HepG2 (cell line): ENCODE data around the gene TNP1. TPM values are rescaled to one million over a fixed set of nuclear protein-coding genes. Genes with fewer than 3 reads are reported as not detected.

ENCODE experiments used
- ATAC-seq: fragments of 200-7000 bp; cut with Tn5 transposase; 3 replicates; pipeline ENCODE4 v1.9.1; 2020; ENCODE audit warnings: mild to moderate bottlenecking, moderate library complexity
- BruUV-seq: library from RNA; stranded (reverse); fragments of 400-500 nt; replicated peaks from 2 replicates; lab custom pipeline; 2021; lab: Mats Ljungman, UMichigan
- CTCF ChIA-PET: fragments of 300-600 bp; formaldehyde crosslinking; extraction: SDS; loops from one replicate; lab custom pipeline; 2021; ENCODE audit warnings: low total read pairs, inconsistent platforms, low intra/inter-chr PET ratio; lab: Yijun Ruan, JAX
- POLR2A ChIA-PET: fragments of 350-600 bp; sonication (Branson Sonifier 250); formaldehyde crosslinking; loops from one replicate; lab custom pipeline; 2020; ENCODE audit warnings: antibody characterized with exemption, inconsistent platforms; lab: Yijun Ruan, JAX
- DNase-seq: peaks from one replicate; pipeline ENCODE4 v3.0.0-alpha.2; 2015; ENCODE audit warnings: low spot score
- FAIRE-seq: peaks from 3 replicates; lab custom pipeline; 2011; peaks lifted over from hg19 to GRCh38; lab: Jason Lieb, UNC
- H2AFZ ChIP-seq: one replicate; pipeline ENCODE4 v1.6.1; 2011; ENCODE audit warnings: low read length, inconsistent platforms
- H3K27ac ChIP-seq: fragments of 300-600 bp; 3 replicates; pipeline ENCODE4 v1.8.0; 2011; ENCODE audit warnings: mixed run types, mild to moderate bottlenecking, mixed read lengths, low read length, inconsistent platforms; ENCODE audit not compliant: insufficient read depth; ENCODE audit errors: extremely low read length
- H3K27me3 ChIP-seq, 2 experiments: fragments of 200-600 bp in 1 of 2; 2 replicates in 1 of 2; 3 replicates in 1 of 2; pipeline versions ENCODE4 v1.6.0 to v1.8.0; 2011; ENCODE audit warnings: low read length in 2 of 2, mild to moderate bottlenecking in 2 of 2, moderate library complexity in 2 of 2, inconsistent platforms in 1 of 2; ENCODE audit not compliant: insufficient read depth in 2 of 2, control insufficient read depth in 1 of 2
- H3K36me3 ChIP-seq, 2 experiments: fragments of 200-600 bp in 1 of 2; replicated peaks in 1 of 2; 2 replicates in 1 of 2; 3 replicates in 1 of 2; pipeline versions ENCODE4 v1.5.1 to v1.8.0; 2011; ENCODE audit warnings: low read length in 2 of 2, inconsistent platforms in 1 of 2; ENCODE audit not compliant: insufficient read depth in 2 of 2, control insufficient read depth in 1 of 2
- H3K4me1 ChIP-seq: 2 replicates; pipeline ENCODE4 v1.5.1; 2012; ENCODE audit warnings: low read length, inconsistent platforms; ENCODE audit not compliant: insufficient read depth
- H3K4me2 ChIP-seq: 2 replicates; pipeline ENCODE4 v1.6.0; 2011; ENCODE audit warnings: low read depth, low read length, inconsistent platforms
- H3K4me3 ChIP-seq, 3 experiments: fragments of 200-600 bp in 1 of 3; sonication (generic), shearing (Covaris generic) in 1 of 3; replicated peaks in 1 of 3; 2 replicates each; pipeline ENCODE4 v1.5.1; 2011 to 2016; ENCODE audit warnings: low read length in 3 of 3, inconsistent platforms in 2 of 3, low read depth in 2 of 3, mild to moderate bottlenecking in 2 of 3, control low read depth in 1 of 3, mixed read lengths in 1 of 3; ENCODE audit not compliant: insufficient read depth in 1 of 3
- H3K79me2 ChIP-seq: one replicate; pipeline ENCODE4 v1.6.1; 2011; ENCODE audit warnings: low read length, inconsistent platforms; ENCODE audit not compliant: insufficient read depth
- H3K9ac ChIP-seq: 2 replicates; pipeline ENCODE4 v1.6.0; 2011; ENCODE audit warnings: mild to moderate bottlenecking, low read depth, low read length, inconsistent platforms; ENCODE audit not compliant: insufficient read depth
- H3K9me3 ChIP-seq: 2 replicates; pipeline ENCODE4 v1.5.1; 2012; ENCODE audit warnings: mild to moderate bottlenecking, low read length
- H4K20me1 ChIP-seq: 2 replicates; pipeline ENCODE4 v1.6.0; 2011; ENCODE audit warnings: inconsistent platforms, mild to moderate bottlenecking, low read length, moderate library complexity; ENCODE audit not compliant: insufficient read depth
- HNF1A ChIP-seq, 2 experiments: sonication (generic) in 1 of 2; formaldehyde crosslinking in 1 of 2; IDR thresholded peaks; 2 replicates each; pipeline versions ENCODE4 v1.4.0 to v1.6.1; 2016 to 2020; ENCODE audit warnings: borderline replicate concordance in 1 of 2, low read depth in 1 of 2, mild to moderate bottlenecking in 1 of 2, missing genetic modification reagents in 1 of 2
- NR0B2 ChIP-seq: sonication (generic); formaldehyde crosslinking; IDR thresholded peaks from 2 replicates; pipeline ENCODE4 v1.4.0; 2020; ENCODE audit warnings: mild to moderate bottlenecking, missing genetic modification reagents
- YEATS2 ChIP-seq: sonication (generic); formaldehyde crosslinking; IDR thresholded peaks from 2 replicates; pipeline ENCODE4 v1.4.0; 2020; ENCODE audit warnings: missing genetic modification reagents, borderline replicate concordance
- ZFP82 ChIP-seq: sonication (generic); formaldehyde crosslinking; IDR thresholded peaks from 2 replicates; pipeline ENCODE4 v1.5.1; 2020; ENCODE audit warnings: mild to moderate bottlenecking, missing genetic modification reagents, borderline replicate concordance
- ZNF33A ChIP-seq: sonication (generic); formaldehyde crosslinking; IDR thresholded peaks from 2 replicates; pipeline ENCODE4 v1.5.1; 2020; ENCODE audit warnings: missing genetic modification reagents, mild to moderate bottlenecking, moderate library complexity, borderline replicate concordance
- WGBS: methylation state at CpG from one replicate; pipeline ENCODE4 v1.1.6; 2017; ENCODE audit warnings: low lambda C conversion rate; 5-methylcytosine and 5-hydroxymethylcytosine counted together
- in situ Hi-C: cut with HindIII; loops from 2 replicates; pipeline ENCODE4 v1.10.0; 2017; ENCODE audit warnings: low pct_unique_long_range_greater_than_20kb; ENCODE audit not compliant: extremely low pct_ligation_motif_present
- intact Hi-C: fragments of 100-400 bp; cut with micrococcal nuclease; formaldehyde crosslinking; loops from one replicate; pipeline ENCODE4 v1.10.0; 2022; ENCODE audit not compliant: unreplicated experiment
- polyA plus RNA-seq, 8 experiments: library from polyadenylated mRNA; depleted of rRNA in 3 of 8; stranded (reverse) in 7 of 8; unstranded in 1 of 8; fragments of >200 nt; fragmentation: Illumina TruSeq in 4 of 8; extraction: Trizol in 4 of 8; gene quantifications; 2 replicates each; pipeline versions ENCODE4 v1.2.1 to v1.2.3, GENCODE V29; 2011 to 2016; ENCODE audit warnings: low read depth in 4 of 8, missing spikeins in 1 of 8, mixed read lengths in 1 of 8; ENCODE audit not compliant: insufficient read depth in 1 of 8
- total RNA-seq, 5 experiments: library from RNA; depleted of rRNA; stranded (reverse); fragments of >200 nt; fragmentation: Illumina TruSeq; extraction: Trizol; gene quantifications; 2 replicates each; pipeline ENCODE4 v1.2.3, GENCODE V29; 2016; ENCODE audit warnings: low read depth in 1 of 5

The TNP1 gene
- total and polyA plus RNA-seq, 2 of the 13 experiments (the other 11 are each of a cell fraction or from before 2014, with no cell fraction given): not detected

GRCh38 chr2:216872624-216873023 lies 12.8 kb upstream of the TNP1 start (continued):
- no peak for TF ChIP-seq HNF1A (IDR thresholded peaks at IDR 0.05; ENCODE audit: low read depth)
- TF ChIP-seq HNF1A (CRISPR knock-in tag; IDR thresholded peaks at IDR 0.05; ENCODE audit: borderline replicate concordance): no peak

- Histone ChIP-seq H2AFZ (no peak overlapping the region), H3K9ac (no peak overlapping the region), H3K9me3 (no peaks in the 10 kb centered on the region), H3K4me2 (peak overlapping the region; percentile 45), H4K20me1 (no peaks in the 10 kb centered on the region), H3K4me3 (no peak overlapping the region), H3K27me3 (no peaks in the 10 kb centered on the region), H3K27ac (peak overlapping the region; percentile 68), H3K36me3 (no peaks in the 10 kb centered on the region), H3K4me1 (peaks cover 34% of the 10 kb centered on the region), H3K79me2 (no peaks in the 10 kb centered on the region)
- BruUV-seq: TSS peak; percentile 80
- in situ Hi-C loops: no loop called here
- FAIRE-seq: no peak
- intact Hi-C loops: no loop called here
- 55% methylated on average over 3 of the region's 3 CpGs for WGBS
- CTCF ChIA-PET: no interaction called here
- TF ChIP-seq NR0B2 (CRISPR knock-in tag) (no peak), YEATS2 (CRISPR knock-in tag) (no peak), ZNF33A (CRISPR knock-in tag) (peak; percentile 75; the same call in 1 of the 2 replicates), ZFP82 (CRISPR knock-in tag) (peak; percentile 67; the same call in 1 of the 2 replicates)
- no peak; the same call in 2 of the 3 replicates for ATAC-seq
- POLR2A ChIA-PET: interaction anchor here (0.9 kb wide), 1 partner anchor 19 kb away, joined by 3 read pairs; no protein-coding TSS in a partner anchor
- DNase-seq: no peak
Measured at GRCh38 chr2:216872040-216872439, 12.2 kb upstream of the TNP1 start.
